HL-60 (cell line): Measurements from ENCODE around the gene SH3YL1.

Experiments used
- DNase-seq, 2 experiments: peaks; one replicate each; pipeline ENCODE4 v3.0.0-alpha.2; 2010 to 2020; ENCODE audit warnings: low read depth in 1 of 2, low spot score in 1 of 2
- H3K27ac ChIP-seq: fragments of 250-450 bp; sonication (Bioruptor Pico); replicated peaks from 2 replicates; pipeline ENCODE4 v1.5.1; 2020; ENCODE audit warnings: mild to moderate bottlenecking, moderate library complexity
- H3K27me3 ChIP-seq: fragments of 250-450 bp; sonication (Bioruptor Pico); 2 replicates; pipeline ENCODE4 v1.5.1; 2021; ENCODE audit warnings: mild to moderate bottlenecking, moderate library complexity; ENCODE audit not compliant: insufficient read depth, poor library complexity, severe bottlenecking
- H3K4me3 ChIP-seq: replicated peaks from 2 replicates; pipeline ENCODE4 v1.5.1; 2011; ENCODE audit warnings: mild to moderate bottlenecking, control low read depth, low read length; ENCODE audit not compliant: insufficient read depth
- CTCF ChIP-seq: IDR thresholded peaks from one replicate; pipeline ENCODE4 v1.5.1; 2011; ENCODE audit warnings: low read length, control low read depth, inconsistent platforms; ENCODE audit not compliant: insufficient read depth
- GABPA ChIP-seq: IDR thresholded peaks from 2 replicates; pipeline ENCODE4 v1.6.1; 2012; ENCODE audit warnings: low read depth
- POLR2AphosphoS5 ChIP-seq: IDR thresholded peaks from 2 replicates; pipeline ENCODE4 v1.6.1; 2012; ENCODE audit warnings: low read depth
- REST ChIP-seq: IDR thresholded peaks from 2 replicates; pipeline ENCODE4 v1.6.1; 2012; ENCODE audit warnings: low read depth; ENCODE audit not compliant: insufficient replicate concordance
- SPI1 ChIP-seq: IDR thresholded peaks from 2 replicates; pipeline ENCODE4 v1.6.1; 2012; ENCODE audit warnings: low read depth, mild to moderate bottlenecking, borderline replicate concordance

SH3YL1 gene

GRCh38 chr2:285531-285930 is 21.7 kb upstream of the SH3YL1 start:
- no peak overlapping the region for H3K27ac ChIP-seq
- DNase-seq = no peak
- peaks cover 26% of the 10 kb centered on the region for H3K27me3 ChIP-seq
- TF ChIP-seq SPI1 (no peak), POLR2AphosphoS5 (no peak), CTCF (no peak), GABPA (no peak), REST (no peak)
- no peak overlapping the region for H3K4me3 ChIP-seq

GRCh38 chr2:284896-285492 is 21.2 kb upstream of the SH3YL1 start:
- no peak overlapping the region for H3K4me3 ChIP-seq
- no peak for TF ChIP-seq GABPA
- no peak for TF ChIP-seq POLR2AphosphoS5
- no peak for TF ChIP-seq SPI1
- TF ChIP-seq CTCF = no peak
- no peak for TF ChIP-seq REST

GRCh38 chr2:283996-284794 is 20.4 kb upstream of the SH3YL1 start:
- TF ChIP-seq SPI1 (no peak), CTCF (no peak), GABPA (no peak), POLR2AphosphoS5 (no peak), REST (no peak)
- Histone ChIP-seq H3K27ac (no peak overlapping the region), H3K4me3 (no peak overlapping the region), H3K27me3 (peaks cover 15% of the 10 kb centered on the region)
- no peak for DNase-seq

More at GRCh38 chr2:284896-285492, 21.2 kb upstream of the SH3YL1 start:
- Histone ChIP-seq H3K27me3 (peaks cover 23% of the 10 kb centered on the region), H3K27ac (no peak overlapping the region)
- no peak for DNase-seq
